ENCODE results near the gene RIN3. TPM values are rescaled to one million over a fixed set of nuclear protein-coding genes. Genes with fewer than 3 reads are reported as not detected.
A peak's percentile ranks its signal among the peaks of the same experiment; 100 is the strongest.

RIN3 gene
- total and polyA plus RNA-seq, 10 of the 15 experiments (the other 5 are each of a cell fraction or from before 2014, with no cell fraction given), result 0.91 to 23.3 (median 6.3) TPM

DNA sequence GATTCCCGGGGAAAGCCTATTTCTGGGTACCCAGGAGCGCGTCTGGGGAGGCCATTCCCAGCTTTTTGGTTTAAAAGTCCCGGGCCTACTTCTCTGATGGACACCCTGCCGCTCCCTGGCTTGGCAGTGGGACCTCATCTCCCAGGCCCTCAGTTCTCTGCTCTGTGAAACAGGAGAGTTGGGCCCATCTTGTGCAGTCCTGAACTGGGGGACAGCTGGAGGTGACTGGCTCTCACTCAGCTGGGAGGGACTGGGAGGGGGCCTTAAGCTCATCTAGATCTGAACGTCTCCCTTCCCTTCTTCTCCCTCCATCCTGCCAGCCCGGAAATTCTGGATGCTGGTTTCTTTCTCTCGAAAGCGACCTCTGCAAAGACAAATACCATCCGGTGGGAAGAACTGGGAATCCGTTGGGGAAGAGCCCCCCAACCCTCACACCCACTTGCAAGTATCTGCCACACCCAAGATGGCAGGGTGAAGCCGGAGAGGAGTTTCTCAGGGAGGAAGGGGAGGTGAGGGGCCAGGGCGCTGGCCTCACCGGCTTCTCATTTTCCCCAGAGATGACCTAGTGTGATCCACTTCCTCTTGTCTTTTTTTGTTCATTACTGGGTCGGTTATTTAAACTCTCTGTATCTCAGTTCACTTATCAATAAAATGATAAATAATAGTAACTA, 1.4 kb downstream of the RIN3 start (continued):
- TF ChIP-seq, protein P1, sequence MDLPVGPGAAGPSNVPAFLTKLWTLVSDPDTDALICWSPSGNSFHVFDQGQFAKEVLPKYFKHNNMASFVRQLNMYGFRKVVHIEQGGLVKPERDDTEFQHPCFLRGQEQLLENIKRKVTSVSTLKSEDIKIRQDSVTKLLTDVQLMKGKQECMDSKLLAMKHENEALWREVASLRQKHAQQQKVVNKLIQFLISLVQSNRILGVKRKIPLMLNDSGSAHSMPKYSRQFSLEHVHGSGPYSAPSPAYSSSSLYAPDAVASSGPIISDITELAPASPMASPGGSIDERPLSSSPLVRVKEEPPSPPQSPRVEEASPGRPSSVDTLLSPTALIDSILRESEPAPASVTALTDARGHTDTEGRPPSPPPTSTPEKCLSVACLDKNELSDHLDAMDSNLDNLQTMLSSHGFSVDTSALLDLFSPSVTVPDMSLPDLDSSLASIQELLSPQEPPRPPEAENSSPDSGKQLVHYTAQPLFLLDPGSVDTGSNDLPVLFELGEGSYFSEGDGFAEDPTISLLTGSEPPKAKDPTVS (IDR thresholded peaks at IDR 0.05; ENCODE audit: low read depth, low read length), result no peak
- TF ChIP-seq GATAD2B (conservative IDR thresholded peaks at IDR 0.05; ENCODE audit: low read depth) (no peak), FOS (IDR thresholded peaks at IDR 0.05; ENCODE audit: borderline replicate concordance, extremely low read depth, insufficient read length) (no peak), NFXL1 (IDR thresholded peaks at IDR 0.05; ENCODE audit: borderline replicate concordance) (no peak), NFIC (IDR thresholded peaks at IDR 0.05; ENCODE audit: low read depth, low read length) (no peak), CBFB (IDR thresholded peaks at IDR 0.05; ENCODE audit: low read depth) (no peak), MYC (IDR thresholded peaks at IDR 0.05; ENCODE audit: insufficient read depth, insufficient read length, insufficient replicate concordance, low read length, severe bottlenecking) (no peak)
- TF ChIP-seq, protein P2, sequence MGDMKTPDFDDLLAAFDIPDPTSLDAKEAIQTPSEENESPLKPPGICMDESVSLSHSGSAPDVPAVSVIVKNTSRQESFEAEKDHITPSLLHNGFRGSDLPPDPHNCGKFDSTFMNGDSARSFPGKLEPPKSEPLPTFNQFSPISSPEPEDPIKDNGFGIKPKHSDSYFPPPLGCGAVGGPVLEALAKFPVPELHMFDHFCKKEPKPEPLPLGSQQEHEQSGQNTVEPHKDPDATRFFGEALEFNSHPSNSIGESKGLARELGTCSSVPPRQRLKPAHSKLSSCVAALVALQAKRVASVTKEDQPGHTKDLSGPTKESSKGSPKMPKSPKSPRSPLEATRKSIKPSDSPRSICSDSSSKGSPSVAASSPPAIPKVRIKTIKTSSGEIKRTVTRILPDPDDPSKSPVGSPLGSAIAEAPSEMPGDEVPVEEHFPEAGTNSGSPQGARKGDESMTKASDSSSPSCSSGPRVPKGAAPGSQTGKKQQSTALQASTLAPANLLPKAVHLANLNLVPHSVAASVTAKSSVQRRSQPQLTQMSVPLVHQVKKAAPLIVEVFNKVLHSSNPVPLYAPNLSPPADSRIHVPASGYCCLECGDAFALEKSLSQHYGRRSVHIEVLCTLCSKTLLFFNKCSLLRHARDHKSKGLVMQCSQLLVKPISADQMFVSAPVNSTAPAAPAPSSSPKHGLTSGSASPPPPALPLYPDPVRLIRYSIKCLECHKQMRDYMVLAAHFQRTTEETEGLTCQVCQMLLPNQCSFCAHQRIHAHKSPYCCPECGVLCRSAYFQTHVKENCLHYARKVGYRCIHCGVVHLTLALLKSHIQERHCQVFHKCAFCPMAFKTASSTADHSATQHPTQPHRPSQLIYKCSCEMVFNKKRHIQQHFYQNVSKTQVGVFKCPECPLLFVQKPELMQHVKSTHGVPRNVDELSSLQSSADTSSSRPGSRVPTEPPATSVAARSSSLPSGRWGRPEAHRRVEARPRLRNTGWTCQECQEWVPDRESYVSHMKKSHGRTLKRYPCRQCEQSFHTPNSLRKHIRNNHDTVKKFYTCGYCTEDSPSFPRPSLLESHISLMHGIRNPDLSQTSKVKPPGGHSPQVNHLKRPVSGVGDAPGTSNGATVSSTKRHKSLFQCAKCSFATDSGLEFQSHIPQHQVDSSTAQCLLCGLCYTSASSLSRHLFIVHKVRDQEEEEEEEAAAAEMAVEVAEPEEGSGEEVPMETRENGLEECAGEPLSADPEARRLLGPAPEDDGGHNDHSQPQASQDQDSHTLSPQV (IDR thresholded peaks at IDR 0.05), result no peak
- TF ChIP-seq, protein P3, sequence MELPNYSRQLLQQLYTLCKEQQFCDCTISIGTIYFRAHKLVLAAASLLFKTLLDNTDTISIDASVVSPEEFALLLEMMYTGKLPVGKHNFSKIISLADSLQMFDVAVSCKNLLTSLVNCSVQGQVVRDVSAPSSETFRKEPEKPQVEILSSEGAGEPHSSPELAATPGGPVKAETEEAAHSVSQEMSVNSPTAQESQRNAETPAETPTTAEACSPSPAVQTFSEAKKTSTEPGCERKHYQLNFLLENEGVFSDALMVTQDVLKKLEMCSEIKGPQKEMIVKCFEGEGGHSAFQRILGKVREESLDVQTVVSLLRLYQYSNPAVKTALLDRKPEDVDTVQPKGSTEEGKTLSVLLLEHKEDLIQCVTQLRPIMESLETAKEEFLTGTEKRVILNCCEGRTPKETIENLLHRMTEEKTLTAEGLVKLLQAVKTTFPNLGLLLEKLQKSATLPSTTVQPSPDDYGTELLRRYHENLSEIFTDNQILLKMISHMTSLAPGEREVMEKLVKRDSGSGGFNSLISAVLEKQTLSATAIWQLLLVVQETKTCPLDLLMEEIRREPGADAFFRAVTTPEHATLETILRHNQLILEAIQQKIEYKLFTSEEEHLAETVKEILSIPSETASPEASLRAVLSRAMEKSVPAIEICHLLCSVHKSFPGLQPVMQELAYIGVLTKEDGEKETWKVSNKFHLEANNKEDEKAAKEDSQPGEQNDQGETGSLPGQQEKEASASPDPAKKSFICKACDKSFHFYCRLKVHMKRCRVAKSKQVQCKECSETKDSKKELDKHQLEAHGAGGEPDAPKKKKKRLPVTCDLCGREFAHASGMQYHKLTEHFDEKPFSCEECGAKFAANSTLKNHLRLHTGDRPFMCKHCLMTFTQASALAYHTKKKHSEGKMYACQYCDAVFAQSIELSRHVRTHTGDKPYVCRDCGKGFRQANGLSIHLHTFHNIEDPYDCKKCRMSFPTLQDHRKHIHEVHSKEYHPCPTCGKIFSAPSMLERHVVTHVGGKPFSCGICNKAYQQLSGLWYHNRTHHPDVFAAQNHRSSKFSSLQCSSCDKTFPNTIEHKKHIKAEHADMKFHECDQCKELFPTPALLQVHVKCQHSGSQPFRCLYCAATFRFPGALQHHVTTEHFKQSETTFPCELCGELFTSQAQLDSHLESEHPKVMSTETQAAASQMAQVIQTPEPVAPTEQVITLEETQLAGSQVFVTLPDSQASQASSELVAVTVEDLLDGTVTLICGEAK (IDR thresholded peaks at IDR 0.05; ENCODE audit: borderline replicate concordance), result peak; percentile 50; the same call in 1 of the 2 replicates
